Stimulated activated CD8-positive, alpha-beta memory T cell treated with anti-CD3 and anti-CD28 coated beads, Interleukin-7, amount 100 ng/mL, for 4 hours (primary cell): Measurements from ENCODE around the gene TNF.
"Not testable (repeated sequence)": the region's sequence is repeated elsewhere in the genome, so short reads cannot be mapped to it uniquely, and the experiment has no call there.

Source experiments
- DNase-seq, 2 donors: peaks; one replicate each; pipeline ENCODE4 v3.0.0-alpha.2; 2020; ENCODE audit warnings: low read depth in 2 of 2

TNF gene

DNA sequence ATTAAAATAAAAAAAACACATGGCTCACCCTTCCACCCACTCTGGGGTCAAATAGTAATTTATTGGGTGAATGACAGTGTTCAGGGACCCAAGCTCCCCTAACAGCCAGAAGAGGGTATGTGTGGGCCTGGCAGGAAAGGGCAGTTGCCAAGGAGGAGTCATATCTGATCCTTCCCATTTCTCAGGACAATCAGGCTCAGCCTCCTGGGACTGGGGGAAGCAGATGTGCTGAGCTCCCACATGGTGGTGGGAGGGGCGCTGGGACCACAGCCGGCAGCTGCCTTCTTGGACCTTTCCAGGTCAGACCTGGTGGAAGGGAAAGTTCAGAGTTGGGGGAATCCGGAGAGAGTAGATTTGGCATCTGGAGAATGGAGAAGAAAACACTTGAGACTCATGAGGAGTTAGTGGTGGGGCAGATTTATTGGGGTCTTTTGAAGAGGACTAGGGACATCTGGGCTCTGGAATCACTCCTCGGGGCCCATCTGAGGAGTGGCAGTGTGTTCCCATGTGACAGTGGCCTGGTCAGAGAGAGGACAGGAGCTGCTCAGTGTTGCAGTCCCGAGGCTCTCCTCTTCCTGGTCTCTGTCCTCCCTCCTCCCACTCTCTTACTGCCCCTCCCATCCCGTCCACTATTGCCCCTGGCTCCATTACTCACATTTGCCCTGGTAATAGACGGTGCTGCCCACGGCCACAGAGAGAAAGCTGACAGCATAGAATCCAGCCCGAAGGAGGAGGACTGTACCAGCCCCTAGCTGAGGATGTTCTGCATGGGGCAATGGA lies 13.7 kb downstream of the TNF start:
- no peak for DNase-seq

- not testable (repeated sequence) for DNase-seq
Observed at GRCh38 chr6:31590691-31591090, 15.3 kb downstream of the TNF start.

- no peak for DNase-seq
Observed at GRCh38 chr6:31592396-31592771, 17.0 kb downstream of the TNF start.

DNA sequence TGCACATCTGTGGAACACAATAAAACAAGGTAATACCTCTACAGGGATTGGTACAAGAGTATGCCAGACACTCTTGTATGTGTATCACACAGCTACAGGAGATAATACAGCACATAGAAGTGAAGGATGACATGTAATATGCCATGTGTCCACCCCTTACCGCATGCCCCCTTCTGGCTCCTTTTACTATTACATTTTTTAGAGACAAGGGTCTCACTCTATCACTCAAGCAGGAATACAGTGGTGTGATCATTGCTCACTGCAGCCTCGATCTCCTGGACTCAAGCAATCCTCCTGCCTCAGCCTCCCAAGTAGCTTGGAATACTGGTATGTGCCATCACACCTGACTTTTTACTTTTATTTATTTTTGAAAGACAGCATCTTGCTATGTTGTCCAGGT lies 21.6 kb downstream of the TNF start:
- DNase-seq = no peak

DNA sequence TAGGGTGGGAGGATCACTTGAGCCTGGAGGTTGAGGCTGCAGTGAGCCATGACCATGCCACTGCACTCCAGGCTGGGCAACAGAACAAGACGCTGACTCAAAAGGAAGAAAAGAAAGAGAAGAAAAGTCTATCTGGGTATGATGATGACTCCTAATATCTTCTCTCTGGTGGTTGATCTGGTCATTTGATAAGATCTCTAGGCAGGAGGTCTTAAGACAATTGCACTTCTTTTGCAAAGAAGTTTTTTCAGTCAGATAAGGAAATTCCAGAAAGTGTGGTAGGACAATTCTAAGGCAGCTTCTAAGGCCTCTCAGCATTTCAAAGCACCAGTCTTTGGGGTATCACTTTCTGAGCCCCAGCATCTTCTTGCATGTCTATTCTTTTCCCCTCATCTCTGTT lies 32.0 kb downstream of the TNF start:
- no peak for DNase-seq

DNA sequence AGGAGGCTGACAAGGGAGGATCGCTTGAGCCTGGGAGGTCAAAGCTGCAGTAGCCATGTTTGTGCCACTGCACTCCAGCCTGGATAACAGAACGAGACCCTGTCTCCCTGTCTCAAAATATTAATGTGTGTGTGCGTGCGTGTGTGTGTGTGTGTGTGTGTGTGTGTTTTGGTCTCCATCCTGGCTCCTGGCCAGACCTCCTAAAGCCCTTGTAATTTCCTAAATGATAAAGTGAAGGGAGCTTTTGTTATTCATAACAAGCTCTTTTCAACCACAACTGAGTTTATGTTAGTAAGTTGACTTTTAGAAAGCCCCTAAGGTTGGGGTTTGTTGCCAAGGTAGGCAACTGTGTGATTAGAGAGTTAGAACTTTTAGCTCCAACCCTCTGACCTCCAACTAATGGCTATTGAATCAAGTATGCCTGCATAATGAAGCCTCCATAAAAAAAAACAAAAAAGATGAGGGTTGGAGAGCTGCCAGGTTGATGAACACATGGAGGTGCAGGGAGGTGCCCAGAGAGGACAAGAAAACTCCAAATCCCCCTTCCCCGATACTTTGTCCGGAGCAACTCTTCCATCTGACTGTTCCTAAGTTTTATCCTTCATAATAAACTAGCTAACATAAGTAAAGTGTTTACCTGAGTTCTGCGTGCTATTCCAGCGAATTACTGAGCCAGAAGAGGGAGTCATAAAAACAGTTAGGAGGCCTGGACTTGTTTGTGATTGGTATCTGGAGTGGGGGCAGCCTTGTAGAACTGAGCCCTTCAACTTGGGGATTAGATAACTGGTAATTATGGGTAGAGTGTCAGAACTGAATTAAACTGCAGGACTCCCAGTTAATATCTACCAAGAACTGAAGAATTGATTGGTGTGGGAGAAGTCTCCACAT lies 34.4 kb downstream of the TNF start:
- no peak for DNase-seq

DNA sequence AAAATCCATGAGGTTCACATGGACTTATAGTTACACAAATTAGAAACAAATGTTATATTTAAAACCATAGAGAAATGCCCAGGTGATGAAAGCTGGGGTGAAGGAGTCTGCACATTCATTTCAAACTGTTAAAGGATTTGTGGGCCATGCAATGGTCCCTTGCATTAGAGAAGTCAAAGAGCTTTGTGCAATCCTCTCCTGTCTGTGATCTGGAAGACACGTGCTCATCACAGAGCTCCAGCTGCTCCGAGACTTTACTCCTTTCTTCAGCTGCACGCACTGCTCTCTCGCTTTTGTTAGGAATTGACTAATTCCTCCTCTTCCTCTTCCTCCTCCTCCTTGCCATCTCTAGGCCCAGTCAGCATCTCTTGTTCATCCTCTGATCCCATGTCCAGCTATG lies 35.6 kb downstream of the TNF start:
- no peak for DNase-seq

DNA sequence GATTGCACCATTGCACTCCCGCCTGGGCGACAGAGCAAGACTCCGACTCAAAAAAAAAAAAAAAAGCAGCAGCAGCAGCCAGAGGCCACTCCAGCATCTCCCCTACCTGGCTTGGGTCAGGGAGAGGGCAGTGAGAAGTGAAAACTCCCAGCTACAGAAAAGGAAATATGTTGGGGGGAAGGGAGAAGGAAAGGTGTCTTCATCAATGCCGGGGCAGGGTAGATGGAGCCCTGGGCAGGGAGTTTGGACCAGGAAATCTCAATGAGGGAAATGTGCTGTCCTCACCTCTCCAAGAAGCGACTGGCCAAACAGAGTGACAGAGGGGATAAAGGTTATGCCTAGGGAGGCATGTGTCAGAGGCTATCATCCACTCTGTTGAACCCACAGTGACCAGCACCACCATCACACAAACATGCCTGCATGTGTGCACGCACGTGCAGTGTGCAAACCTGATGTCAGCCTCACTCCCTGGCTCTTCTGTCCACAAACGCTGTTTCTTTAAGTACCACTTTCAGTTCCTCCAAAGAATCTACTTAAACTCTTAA lies 38.8 kb downstream of the TNF start:
- no peak for DNase-seq

DNA sequence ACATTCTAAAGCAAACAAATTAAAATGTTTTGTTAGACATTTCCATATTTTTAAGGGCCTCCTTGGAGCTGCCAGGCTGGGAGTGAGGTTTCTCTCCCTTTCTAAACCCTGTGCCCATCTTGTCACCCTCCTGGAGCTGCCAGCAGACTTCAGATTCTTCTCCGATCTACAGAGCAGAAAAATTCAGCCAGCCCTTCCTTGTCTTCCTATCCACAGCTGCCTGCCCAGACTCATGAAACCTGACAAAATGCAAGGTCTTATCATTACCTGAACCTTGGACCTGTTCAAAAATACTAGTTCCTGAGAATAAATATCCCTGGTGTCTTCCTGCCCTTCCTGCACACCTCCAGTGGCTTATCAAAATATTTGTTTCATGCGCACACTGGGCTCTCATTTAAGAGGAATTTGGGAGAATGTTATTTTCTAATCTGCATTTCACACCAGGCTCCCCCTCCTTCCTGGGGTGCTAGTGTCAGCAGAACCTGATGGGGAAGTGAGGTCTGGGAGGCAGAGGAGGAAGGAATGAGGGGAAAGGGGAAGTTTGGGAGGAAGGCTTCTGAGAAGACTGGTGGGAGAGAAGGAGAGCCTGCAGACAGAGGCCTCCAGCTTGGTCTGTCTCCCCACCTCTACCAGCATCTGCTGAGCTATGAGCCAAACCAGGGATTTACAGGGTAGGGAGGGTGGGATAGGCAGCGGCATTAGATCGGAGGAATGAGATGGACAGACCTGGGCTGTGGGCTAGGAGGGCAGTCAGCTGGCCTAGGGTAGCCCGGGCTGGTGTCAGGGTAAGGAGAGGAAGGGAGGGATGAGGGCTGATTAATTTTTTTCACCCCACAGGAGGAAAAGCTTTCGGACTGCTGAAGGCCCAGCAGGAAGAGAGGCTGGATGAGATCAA lies 39.6 kb downstream of the TNF start, which contains the start of gene AIF1:
Gene AIF1, plus strand, starts transcription at position 551 of the 895 bp plus-strand sequence. Its CDS starts 96 bp downstream, at position 647.
- no peak for DNase-seq

GRCh38 chr6:31615748-31616147 lies 40.4 kb downstream of the TNF start:
- no peak for DNase-seq

GRCh38 chr6:31617010-31617409 lies 41.6 kb downstream of the TNF start:
- no peak for DNase-seq

DNA sequence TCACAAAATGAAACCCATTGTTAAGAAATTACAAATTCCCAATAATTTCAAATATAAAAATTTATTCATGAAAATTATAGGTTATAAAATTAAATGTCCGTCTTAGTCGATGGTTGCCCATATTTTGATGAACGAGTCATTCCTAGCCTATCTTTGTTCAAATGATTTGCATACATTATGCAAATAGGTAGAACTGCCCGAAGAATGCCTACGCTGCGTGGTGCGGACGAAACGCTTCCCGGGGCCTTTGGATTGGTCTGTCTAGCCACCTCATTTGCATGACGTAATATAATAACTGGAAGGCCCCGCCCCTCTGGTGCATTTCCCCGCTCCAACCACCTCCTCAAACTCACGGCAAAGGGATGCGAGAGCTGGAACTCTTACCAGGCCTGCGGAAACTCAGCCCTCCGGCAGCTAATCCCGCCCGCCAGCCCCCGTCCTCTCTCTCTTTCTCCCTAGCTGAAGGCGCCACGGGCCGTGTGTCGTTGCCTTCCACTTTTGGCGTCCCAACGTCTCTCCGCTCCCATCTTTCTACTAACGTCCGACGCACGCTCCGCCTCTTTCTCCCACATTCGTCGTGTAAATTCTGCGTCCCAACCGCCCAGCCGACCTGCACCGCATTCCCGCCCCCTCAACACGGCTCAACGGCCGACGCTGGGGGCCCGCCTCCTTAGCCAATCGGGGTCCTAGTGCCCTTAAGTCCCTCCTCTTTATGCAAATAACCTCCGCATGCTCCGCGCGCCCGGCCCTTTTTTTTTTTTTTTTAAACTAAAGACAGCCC lies 44.6 kb downstream of the TNF start:
- peak; percentile 96 for DNase-seq

DNA sequence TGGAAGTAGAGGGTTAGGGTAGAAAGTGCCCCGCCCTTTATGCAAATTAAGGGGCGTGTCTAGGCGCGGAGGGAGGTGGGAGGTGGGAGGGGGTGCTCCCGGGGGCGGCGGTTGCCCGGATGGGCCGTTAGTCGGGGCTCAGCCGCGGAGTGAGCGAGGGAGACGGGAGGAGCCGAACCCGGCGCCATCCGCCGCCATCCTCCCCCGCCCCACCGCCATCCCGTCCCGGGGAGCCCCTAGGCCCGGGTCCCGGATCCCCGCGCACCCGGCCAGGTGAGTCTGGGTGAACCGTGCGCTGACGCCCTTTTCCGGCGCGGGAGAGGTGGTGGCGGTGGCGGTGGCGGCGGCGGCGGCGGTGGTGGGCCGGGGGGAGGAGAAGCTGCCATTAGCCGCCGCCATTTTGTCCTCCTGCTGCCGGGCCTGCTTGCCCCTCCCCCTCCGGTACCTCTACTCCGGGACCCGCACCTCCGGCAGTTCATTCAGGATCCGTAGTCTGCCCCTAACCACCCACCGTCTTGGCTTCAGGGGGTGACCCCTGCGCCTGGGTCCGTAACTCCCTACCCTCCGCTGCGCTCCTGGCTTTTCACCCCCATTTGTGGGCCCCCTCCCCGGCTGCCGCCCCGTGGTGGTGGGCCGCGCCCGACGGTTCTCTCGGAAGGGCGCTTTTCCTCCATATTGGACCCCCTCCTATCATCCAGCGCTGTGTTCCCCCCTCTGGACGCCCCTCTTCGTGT lies 45.4 kb downstream of the TNF start, which contains the start of gene PRRC2A:
Gene PRRC2A, plus strand, starts transcription at position 130 of the 734 bp plus-strand sequence. CDS start 2,075 bp downstream, outside the sequence.
- no peak for DNase-seq

DNA sequence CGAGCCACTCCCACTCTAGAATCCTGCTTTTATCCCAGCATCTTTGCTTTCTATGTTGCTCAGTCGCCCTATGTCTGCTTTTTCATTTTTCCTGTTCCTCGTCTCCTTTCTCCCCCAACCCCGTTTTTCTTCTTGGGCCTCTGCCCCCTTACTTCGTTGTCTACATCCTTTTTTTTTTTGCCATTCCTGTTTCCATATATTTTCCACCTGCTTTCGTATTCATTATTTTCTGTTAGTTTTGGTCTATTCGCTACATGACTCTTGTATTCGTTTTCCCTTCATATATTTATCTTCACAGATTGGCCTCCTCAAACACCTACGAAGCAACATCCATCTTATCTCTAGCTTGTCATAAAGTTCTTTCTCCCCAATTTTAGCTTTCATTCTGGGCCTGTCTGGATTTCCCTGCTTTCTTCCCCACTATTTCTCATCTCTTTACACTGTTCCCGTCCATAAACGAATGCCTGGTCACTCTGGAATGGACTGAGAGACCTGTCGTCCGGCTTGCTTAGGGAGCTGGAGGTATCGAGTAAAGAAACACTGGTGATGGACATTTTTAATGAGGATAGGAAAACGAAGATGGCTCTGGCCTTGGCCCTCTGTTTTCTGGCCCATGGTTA lies 46.1 kb downstream of the TNF start:
- no peak for DNase-seq

- no peak for DNase-seq
Observed at GRCh38 chr6:31621991-31622390, 46.6 kb downstream of the TNF start.

- DNase-seq = no peak
Observed at GRCh38 chr6:31622684-31623091, 47.3 kb downstream of the TNF start.

- DNase-seq = no peak
Observed at GRCh38 chr6:31624070-31624469, 48.7 kb downstream of the TNF start.

DNA sequence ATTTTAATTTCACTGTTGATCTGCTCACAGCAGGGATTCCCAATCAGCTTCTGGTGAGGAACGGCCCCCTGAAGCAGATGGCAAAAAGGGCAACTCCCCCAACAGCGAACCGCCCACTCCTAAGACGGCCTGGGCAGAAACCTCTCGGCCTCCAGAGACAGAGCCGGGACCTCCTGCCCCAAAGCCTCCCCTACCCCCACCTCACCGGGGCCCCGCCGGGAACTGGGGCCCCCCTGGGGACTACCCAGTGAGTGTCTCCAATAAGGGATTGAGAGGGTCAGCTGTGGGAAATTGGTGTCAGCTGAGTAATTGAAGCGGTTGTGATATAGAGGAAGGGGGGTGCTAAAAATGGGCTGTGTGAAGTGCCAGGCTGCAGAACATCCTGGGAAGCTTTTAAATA lies 51.6 kb downstream of the TNF start:
- no peak for DNase-seq

- no peak for DNase-seq
Observed at GRCh38 chr6:31627690-31628287, 52.4 kb downstream of the TNF start.
